ENCODE data around the gene MACROD1. TPM values are rescaled to one million over a fixed set of nuclear protein-coding genes. Genes with fewer than 3 reads are reported as not detected.
"Not testable (repeated sequence)": the region's sequence is repeated elsewhere in the genome, so short reads cannot be mapped to it uniquely, and the experiment has no call there.

Gene MACROD1
- total RNA-seq, 4 donors from 2014 or later = 17.1 to 30.0 (median 29.3) TPM

DNA sequence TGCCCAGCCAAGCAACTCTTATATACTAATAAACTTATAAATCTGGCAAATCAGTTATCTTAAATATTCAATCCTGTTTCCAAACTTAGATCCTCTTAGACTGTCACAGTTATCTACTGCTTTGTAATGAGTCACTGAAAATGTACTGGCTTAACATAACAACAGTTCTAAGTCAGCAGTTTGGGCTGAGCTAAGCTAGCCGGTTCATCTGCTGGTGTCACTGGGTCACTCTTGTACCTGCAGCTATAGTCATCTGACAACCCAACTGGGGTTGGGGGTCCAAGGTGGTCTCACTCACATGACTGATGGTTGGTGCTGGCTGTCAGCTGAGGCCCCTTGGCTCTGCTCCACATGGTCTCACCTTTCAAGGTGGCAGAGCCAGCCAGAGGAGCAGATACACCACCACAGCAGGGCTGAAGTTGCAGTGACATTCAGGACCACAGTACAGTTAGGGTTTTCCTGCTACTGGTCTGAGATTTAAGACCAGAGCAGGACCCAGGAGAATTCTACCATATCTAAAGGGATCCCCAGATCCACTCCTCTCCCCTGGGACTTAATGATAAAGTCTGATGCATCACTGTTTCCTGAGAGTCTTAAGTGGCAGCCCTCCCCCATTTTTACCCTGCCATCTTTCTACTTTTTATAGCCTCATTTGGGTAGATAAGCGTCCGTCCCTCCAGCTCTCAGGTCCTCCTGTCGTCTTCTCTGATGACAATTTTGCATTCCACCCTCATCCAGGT lies 7.9 kb upstream of the MACROD1 start:
- no peak for DNase-seq
- Histone ChIP-seq H3K4me3 (no peak overlapping the region), H3K4me1 (no peaks in the 10 kb centered on the region), H3K9me3 (no peaks in the 10 kb centered on the region), H3K27ac (no peak overlapping the region), H3K36me3 (no peaks in the 10 kb centered on the region), H3K27me3 (no peaks in the 10 kb centered on the region)
- TF ChIP-seq CTCF (IDR thresholded peaks at IDR 0.05) (no peak), POLR2A (IDR thresholded peaks at IDR 0.05) (no peak)

- DNase-seq = no peak
- H3K4me3 ChIP-seq = no peak overlapping the region
- H3K4me1 ChIP-seq = peaks cover 0 to 3% (median under 1%) of the 10 kb centered on the region in 4 donors
- H3K36me3 ChIP-seq = no peaks in the 10 kb centered on the region
- no peaks in the 10 kb centered on the region for H3K9me3 ChIP-seq
- H3K27me3 ChIP-seq = no peaks in the 10 kb centered on the region
- TF ChIP-seq POLR2A (IDR thresholded peaks at IDR 0.05) (no peak), CTCF (IDR thresholded peaks at IDR 0.05) (no peak)
- H3K27ac ChIP-seq = no peak overlapping the region
Observed at GRCh38 chr11:64170419-64170818, 4.5 kb upstream of the MACROD1 start.

DNA sequence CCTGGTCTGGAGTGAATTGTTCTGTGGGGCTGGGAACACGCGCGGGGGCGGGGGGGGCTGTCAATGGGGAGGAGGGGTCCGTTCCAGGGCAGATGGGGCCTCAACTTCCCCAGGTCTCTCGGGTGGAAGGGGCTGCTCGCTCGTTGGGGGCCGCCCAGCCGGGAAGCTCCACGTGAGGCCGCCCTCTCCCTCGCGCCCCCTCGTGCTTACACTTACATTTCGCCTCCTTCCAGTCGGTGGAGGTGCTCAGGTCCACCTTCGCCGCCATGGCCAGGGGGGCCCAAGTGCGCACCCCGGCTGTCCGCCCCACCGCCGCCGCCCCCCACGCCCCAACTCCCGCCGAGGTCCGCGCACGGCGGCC lies 452 bp downstream of the MACROD1 start:
- H3K4me3 ChIP-seq = peak overlapping the region; percentile 55 to 97 (median 88)
- no peaks in the 10 kb centered on the region for H3K27me3 ChIP-seq
- H3K4me1 ChIP-seq = peaks cover 0 to 12% (median 8%) of the 10 kb centered on the region in 4 donors
- DNase-seq = peak in 1 of 3 donors; percentile 55
- H3K27ac ChIP-seq = peak overlapping the region; percentile 56 to 83 (median 76)
- H3K36me3 ChIP-seq = no peaks in the 10 kb centered on the region
- no peaks in the 10 kb centered on the region for H3K9me3 ChIP-seq
- TF ChIP-seq POLR2A (IDR thresholded peaks at IDR 0.05) (no peak), CTCF (IDR thresholded peaks at IDR 0.05) (no peak)

GRCh38 chr11:64164392-64165312 lies 1.3 kb downstream of the MACROD1 start:
- TF ChIP-seq CTCF (IDR thresholded peaks at IDR 0.05) (no peak), POLR2A (IDR thresholded peaks at IDR 0.05) (no peak)
- Histone ChIP-seq H3K4me1 (peaks cover 0 to 12% (median 8%) of the 10 kb centered on the region in 4 donors), H3K27me3 (no peaks in the 10 kb centered on the region), H3K4me3 (peak overlapping the region; percentile 55 to 97 (median 88)), H3K36me3 (no peaks in the 10 kb centered on the region), H3K27ac (peak overlapping the region in 3 of 4 donors; percentile 56 to 76 (median 75)), H3K9me3 (no peaks in the 10 kb centered on the region)
- DNase-seq = no peak

DNA sequence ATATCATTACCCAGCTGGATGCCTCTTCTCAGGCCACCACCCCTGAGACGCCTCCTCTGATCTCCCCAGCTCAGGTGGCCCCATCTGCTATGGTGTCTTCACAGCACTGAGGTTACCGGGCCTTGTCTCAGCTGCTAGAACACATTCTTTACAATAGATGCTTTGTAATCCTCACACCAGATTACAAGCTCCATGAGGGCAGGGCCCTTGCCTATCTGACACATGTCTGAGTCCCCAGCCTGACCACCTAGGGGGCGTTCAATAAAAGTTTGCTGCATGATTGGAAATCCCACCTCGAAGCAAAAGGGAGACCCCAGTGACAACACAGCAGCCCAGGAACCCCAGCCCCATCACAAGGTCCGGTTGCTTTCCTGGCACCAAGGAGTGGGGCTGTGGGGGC lies 2.0 kb downstream of the MACROD1 start:
- TF ChIP-seq POLR2A (IDR thresholded peaks at IDR 0.05) = no peak
- TF ChIP-seq CTCF (IDR thresholded peaks at IDR 0.05) = no peak
- H3K9me3 ChIP-seq = no peaks in the 10 kb centered on the region
- H3K4me3 ChIP-seq = no peak overlapping the region
- H3K4me1 ChIP-seq = peaks cover 0 to 12% (median 8%) of the 10 kb centered on the region in 4 donors
- no peaks in the 10 kb centered on the region for H3K27me3 ChIP-seq
- no peak overlapping the region for H3K27ac ChIP-seq
- H3K36me3 ChIP-seq = no peaks in the 10 kb centered on the region
- no peak for DNase-seq

DNA sequence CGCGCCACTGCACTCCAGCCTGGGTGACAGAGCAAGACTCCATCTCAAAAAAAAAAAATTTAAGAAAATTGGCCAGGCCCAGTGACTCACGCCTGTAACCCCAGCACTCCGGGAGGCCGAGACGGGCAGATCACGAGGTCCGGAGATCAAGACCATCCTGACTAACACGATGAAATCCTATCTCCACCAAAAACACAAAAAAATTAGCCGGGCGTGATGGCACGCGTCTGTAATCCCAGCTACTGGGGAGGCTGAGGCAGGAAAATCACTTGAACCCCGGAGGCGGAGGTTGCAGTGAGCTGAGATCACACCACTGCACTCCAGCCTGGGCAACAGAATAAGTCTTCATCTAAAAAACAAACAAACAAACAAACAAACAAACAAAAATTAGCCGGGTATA lies 3.1 kb downstream of the MACROD1 start:
- not testable (repeated sequence) for H3K27me3 ChIP-seq, H3K9me3 ChIP-seq, H3K27ac ChIP-seq, H3K4me3 ChIP-seq, H3K36me3 ChIP-seq, DNase-seq
- peaks cover 0 to 12% (median 8%) of the 10 kb centered on the region in 4 donors for H3K4me1 ChIP-seq

All from Peyer's patch (tissue), 4 donors.